KMS-11 (cell line): ENCODE measurements around the gene SPOPL.

ENCODE experiments used
- H2AFZ ChIP-seq: fragments of 200-600 bp; sonication (generic); 2 replicates; pipeline ENCODE4 v1.6.1; 2016; ENCODE audit warnings: antibody characterized with exemption, mixed run types, low read depth
- H3K27ac ChIP-seq: fragments of 200-600 bp; sonication (generic); 2 replicates; pipeline ENCODE4 v1.6.1; 2016; ENCODE audit warnings: mild to moderate bottlenecking, mixed run types
- H3K27me3 ChIP-seq: fragments of 200-600 bp; sonication (generic); 2 replicates; pipeline ENCODE4 v1.6.1; 2017; ENCODE audit warnings: mild to moderate bottlenecking, low read depth, mixed run types, moderate library complexity; ENCODE audit not compliant: insufficient read depth
- H3K36me3 ChIP-seq: fragments of 200-600 bp; sonication (generic); 2 replicates; pipeline ENCODE4 v1.6.1; 2017; ENCODE audit warnings: mild to moderate bottlenecking, mixed run types; ENCODE audit not compliant: insufficient read depth
- H3K4me1 ChIP-seq: fragments of 200-600 bp; sonication (generic); 2 replicates; pipeline ENCODE4 v1.6.1; 2016; ENCODE audit warnings: mild to moderate bottlenecking, low read depth, mixed run types; ENCODE audit not compliant: poor library complexity, severe bottlenecking
- H3K4me2 ChIP-seq: fragments of 200-600 bp; sonication (generic); 2 replicates; pipeline ENCODE4 v1.7.0; 2016; ENCODE audit warnings: mild to moderate bottlenecking, mixed run types
- H3K4me3 ChIP-seq: fragments of 200-600 bp; sonication (generic); IDR thresholded peaks from 2 replicates; pipeline ENCODE4 v1.6.1; 2017; ENCODE audit warnings: low read depth, low read length, mixed read lengths; ENCODE audit not compliant: insufficient read depth
- H3K79me2 ChIP-seq: fragments of 200-600 bp; sonication (generic); 2 replicates; pipeline ENCODE4 v1.6.1; 2016; ENCODE audit warnings: low read depth, mixed run types; ENCODE audit not compliant: insufficient read depth
- H3K9ac ChIP-seq: fragments of 200-600 bp; sonication (generic); 2 replicates; pipeline ENCODE4 v1.6.1; 2016; ENCODE audit warnings: mild to moderate bottlenecking, mixed run types
- H4K20me1 ChIP-seq: fragments of 200-600 bp; sonication (generic); 2 replicates; pipeline ENCODE4 v1.6.1; 2016; ENCODE audit warnings: mild to moderate bottlenecking, mixed run types; ENCODE audit not compliant: insufficient read depth
- CTCF ChIP-seq: fragments of 200-600 bp; sonication (generic); conservative IDR thresholded peaks from 2 replicates; pipeline ENCODE4 v1.6.1; 2017; ENCODE audit warnings: low read depth, mild to moderate bottlenecking, antibody characterized with exemption, low read length, moderate library complexity, mixed read lengths

The SPOPL gene

GRCh38 chr2:138602166-138602460 lies 100.5 kb downstream of the SPOPL start:
- H3K4me3 ChIP-seq, result no peak overlapping the region
- H3K36me3 ChIP-seq, result no peaks in the 10 kb centered on the region
- H3K9ac ChIP-seq, result no peak overlapping the region
- no peaks in the 10 kb centered on the region for H3K79me2 ChIP-seq
- no peak overlapping the region for H3K4me2 ChIP-seq
- no peak for TF ChIP-seq CTCF
- H4K20me1 ChIP-seq, result no peaks in the 10 kb centered on the region
- no peaks in the 10 kb centered on the region for H3K4me1 ChIP-seq
- no peak overlapping the region for H2AFZ ChIP-seq
- no peaks in the 10 kb centered on the region for H3K27me3 ChIP-seq
- no peak overlapping the region for H3K27ac ChIP-seq

DNA sequence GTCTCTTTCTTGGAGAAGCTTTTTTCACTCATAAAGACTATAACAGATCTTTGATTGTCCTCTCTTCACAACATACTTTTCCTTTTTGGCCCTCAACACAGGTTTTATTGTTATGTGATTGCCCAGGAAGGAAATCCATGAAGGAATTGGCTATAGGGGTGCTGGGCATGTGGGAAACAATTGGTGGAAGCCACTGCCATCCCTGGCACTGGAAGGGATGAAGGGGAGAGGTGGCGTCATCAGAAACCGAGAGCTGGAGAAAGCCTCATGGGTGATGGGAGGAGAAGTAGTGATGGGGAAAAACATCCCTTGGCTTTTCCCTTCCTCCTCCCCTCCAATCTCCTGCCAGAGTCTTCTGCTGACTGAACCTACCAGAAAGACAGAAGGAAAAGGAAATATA lies 106.2 kb downstream of the SPOPL start:
- Histone ChIP-seq H3K9ac (no peak overlapping the region), H3K36me3 (no peaks in the 10 kb centered on the region), H3K4me2 (no peak overlapping the region), H3K4me3 (no peak overlapping the region), H4K20me1 (no peaks in the 10 kb centered on the region), H3K4me1 (no peaks in the 10 kb centered on the region), H3K27me3 (no peaks in the 10 kb centered on the region), H3K27ac (no peak overlapping the region), H3K79me2 (no peaks in the 10 kb centered on the region), H2AFZ (no peak overlapping the region)
- TF ChIP-seq CTCF, result no peak

- Histone ChIP-seq H3K36me3 (no peaks in the 10 kb centered on the region), H2AFZ (no peak overlapping the region), H3K27me3 (no peaks in the 10 kb centered on the region), H3K4me1 (no peaks in the 10 kb centered on the region), H3K27ac (no peak overlapping the region), H3K4me2 (no peak overlapping the region), H3K79me2 (no peaks in the 10 kb centered on the region), H3K4me3 (no peak overlapping the region), H4K20me1 (no peaks in the 10 kb centered on the region), H3K9ac (no peak overlapping the region)
- TF ChIP-seq CTCF, result no peak
Observed at GRCh38 chr2:138609446-138609845, 107.9 kb downstream of the SPOPL start.

- Histone ChIP-seq H3K36me3 (no peaks in the 10 kb centered on the region), H3K27ac (no peak overlapping the region), H3K4me2 (no peak overlapping the region), H3K79me2 (no peaks in the 10 kb centered on the region), H2AFZ (no peak overlapping the region), H3K9ac (no peak overlapping the region), H4K20me1 (no peaks in the 10 kb centered on the region), H3K27me3 (no peaks in the 10 kb centered on the region), H3K4me3 (no peak overlapping the region), H3K4me1 (no peaks in the 10 kb centered on the region)
- no peak for TF ChIP-seq CTCF
Observed at GRCh38 chr2:138610201-138610953, 108.8 kb downstream of the SPOPL start.
